HG03039 (cell line): Measurements from ENCODE around the gene ADGRL3.

Source experiments
- ATAC-seq: cut with Tn5 transposase; IDR thresholded peaks from one replicate; pipeline ENCODE4 v1.9.1; 2021; ENCODE audit warnings: mild to moderate bottlenecking, moderate library complexity; ENCODE audit not compliant: unreplicated experiment

The ADGRL3 gene

GRCh38 chr4:62037571-62037970 is 837.4 kb downstream of the ADGRL3 start:
- ATAC-seq, result no peak

DNA sequence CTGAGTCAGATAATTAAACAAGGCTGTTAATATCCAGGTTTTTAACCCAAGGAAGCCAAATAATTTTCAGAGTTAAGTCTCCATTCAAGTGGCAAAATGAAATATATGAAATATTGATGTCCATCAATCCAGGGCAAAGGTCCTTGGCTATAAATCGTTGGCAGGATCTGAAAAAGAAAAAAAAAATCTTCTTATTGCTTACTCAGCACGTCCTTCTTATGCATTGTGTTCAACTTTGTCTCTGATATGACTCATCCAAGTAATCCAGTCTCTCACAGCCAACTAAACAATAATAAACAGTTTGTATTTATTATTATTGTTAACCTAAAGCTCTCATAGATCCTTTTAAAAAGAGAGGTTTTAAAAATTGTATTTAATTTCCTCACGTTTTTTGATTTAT is 851.2 kb downstream of the ADGRL3 start:
- no peak for ATAC-seq

GRCh38 chr4:62053974-62054373 is 853.8 kb downstream of the ADGRL3 start:
- ATAC-seq, result no peak

GRCh38 chr4:62057031-62057430 is 856.9 kb downstream of the ADGRL3 start:
- no peak for ATAC-seq

- ATAC-seq, result no peak
These were observed 858.4 kb downstream of the ADGRL3 start for GRCh38 chr4:62058571-62058970.

- no peak for ATAC-seq
These were observed 870.2 kb downstream of the ADGRL3 start for GRCh38 chr4:62070291-62070852.

- ATAC-seq, result no peak
These were observed 875.0 kb downstream of the ADGRL3 start for GRCh38 chr4:62075089-62075488.

DNA sequence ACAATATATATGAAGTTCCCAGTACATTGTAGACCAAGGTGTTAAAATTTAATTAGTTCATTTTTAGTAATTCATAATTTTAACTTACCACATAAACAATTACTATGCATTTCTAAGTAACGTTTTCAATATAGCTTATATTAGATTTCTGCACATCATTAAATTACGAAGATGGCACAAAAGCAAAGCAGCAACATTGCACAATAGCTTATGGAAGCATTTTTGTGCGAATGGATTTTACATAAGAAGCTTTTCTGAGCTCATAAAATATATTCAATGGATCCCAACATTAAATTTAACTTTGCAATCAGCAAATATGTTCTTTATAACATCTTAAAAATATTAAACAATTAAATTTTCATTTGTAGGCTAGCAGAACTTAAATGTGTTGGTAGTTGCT is 875.4 kb downstream of the ADGRL3 start:
- no peak for ATAC-seq

DNA sequence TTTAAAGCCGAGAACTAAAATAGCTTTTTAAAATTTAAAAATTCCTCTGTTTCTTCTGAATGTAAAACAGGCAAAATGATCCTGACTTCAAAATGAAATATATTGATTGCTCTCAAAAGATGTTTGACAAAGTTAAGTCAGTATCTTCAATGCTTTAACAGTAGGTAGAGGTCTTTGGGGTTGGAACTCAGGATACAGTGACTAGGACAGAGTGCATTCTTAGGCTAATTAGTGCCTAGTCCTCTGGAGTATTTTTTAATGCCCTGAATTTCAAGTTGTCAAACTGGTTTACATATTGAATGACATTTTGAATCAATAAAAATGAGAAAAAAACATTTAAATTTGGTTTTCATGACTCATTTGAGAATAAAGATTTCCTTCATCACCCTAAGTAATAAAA is 877.3 kb downstream of the ADGRL3 start:
- ATAC-seq, result no peak

DNA sequence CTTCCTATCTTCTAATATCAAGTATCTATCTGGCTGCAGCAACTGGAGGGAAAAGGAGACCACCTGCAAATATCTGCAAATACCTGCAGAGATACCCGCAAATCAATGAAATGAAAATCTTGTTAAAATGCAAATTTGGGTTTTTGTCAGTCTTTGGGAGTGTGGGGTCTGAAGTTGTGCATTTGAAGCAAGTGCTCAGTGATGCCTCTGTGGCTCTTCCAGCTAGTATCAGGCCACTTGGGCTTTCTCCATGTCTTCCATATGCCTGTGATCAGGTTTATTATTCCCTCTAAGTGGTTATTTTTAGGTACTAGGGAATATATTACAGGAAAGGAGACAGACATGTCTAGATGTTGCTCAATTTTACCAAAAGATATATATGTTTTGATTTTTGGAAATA is 880.3 kb downstream of the ADGRL3 start:
- no peak for ATAC-seq

DNA sequence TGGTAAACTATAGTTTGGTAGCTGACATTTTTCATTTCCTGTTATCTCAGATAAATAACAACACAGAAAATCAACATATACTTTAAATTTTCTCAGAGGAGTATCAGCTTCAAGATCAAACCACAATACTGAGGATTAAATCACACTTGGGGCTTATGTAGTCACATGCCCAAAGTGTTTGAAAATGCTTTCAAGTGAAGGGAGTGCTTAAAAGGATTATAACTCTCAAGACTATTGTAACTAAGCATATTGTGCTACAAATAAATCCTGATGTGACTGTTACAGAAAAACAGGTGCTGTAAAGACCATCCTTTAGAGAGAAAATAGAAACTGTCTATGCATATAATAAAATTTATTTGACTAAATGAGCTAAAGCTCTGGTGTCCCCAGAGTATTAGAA is 887.6 kb downstream of the ADGRL3 start:
- no peak for ATAC-seq

DNA sequence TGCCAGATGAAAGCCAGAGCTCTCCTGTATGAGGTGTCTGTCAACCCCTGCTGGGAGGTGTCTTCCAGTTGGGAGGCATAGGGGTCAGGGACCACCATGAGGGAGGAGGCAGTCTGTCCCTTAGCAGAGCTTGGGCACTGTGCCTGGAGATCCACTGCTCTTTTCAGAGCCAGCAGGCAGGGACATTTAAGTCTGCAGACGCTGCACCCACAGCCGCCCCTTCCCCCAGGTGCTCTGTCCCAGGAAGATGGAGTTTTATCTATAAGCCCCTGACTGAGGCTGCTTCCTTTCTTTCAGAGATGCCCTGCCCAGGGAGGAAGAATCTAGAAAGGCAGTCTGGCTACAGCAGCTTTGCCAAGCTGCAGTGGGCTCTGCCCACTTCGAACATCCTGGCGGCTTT is 893.6 kb downstream of the ADGRL3 start:
- ATAC-seq, result no peak

DNA sequence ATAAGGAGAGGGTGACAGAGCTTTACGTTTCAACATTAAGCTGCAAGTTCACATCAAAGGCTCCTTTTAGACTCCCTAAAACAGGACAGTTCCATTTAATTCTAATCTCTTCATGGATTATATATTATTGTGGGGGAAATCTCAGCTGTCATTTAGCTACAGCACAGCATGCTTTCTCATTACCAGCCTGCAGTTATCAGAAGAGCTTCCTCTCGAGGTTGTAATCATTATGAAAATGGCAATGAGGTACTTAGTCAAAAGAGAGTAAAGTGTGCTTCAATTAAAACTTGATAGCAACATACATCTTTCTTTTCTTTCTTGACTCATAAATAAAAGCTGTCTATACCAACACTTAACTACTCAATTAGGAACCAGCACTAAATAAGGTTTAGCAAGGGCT is 896.8 kb downstream of the ADGRL3 start:
- ATAC-seq, result no peak

DNA sequence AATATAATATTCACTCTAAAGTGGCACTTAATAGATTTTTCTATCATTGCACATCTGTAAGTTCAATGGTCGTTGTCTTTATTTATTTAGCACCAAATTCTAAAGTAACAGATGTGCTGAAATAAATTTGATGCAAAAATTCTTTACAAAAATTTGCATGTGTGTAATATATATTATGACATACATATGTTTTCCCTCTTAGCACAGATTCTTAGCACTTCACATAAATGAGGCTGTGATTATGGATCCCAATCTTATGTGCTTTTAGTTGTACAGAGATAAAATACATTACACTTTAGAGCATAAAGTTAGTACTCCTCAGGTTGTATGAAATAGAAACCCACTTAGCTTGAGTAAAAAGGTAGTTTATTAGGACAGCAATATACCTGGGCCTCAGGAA is 915.1 kb downstream of the ADGRL3 start:
- ATAC-seq, result no peak

DNA sequence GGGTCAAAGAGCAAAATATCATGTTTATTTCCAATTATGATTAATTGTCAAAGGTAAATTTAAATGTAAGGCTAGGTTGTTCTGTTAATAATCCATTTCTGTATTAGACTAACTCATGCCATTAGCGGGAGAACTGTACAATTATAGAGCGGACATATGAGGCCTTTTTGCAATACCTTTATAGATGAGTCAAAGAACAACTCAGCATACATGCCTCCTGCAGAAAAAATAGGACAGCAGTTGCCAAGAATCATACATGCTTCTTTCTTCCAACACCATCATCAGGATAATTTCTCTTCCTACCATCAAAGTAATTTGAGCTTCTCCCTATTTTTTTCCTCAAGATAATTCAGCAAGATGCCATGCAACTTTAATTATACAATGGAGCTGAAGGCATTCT is 917.8 kb downstream of the ADGRL3 start:
- ATAC-seq, result no peak

GRCh38 chr4:62118558-62118957 is 918.4 kb downstream of the ADGRL3 start:
- ATAC-seq, result no peak

GRCh38 chr4:62119195-62119594 is 919.1 kb downstream of the ADGRL3 start:
- ATAC-seq, result no peak

DNA sequence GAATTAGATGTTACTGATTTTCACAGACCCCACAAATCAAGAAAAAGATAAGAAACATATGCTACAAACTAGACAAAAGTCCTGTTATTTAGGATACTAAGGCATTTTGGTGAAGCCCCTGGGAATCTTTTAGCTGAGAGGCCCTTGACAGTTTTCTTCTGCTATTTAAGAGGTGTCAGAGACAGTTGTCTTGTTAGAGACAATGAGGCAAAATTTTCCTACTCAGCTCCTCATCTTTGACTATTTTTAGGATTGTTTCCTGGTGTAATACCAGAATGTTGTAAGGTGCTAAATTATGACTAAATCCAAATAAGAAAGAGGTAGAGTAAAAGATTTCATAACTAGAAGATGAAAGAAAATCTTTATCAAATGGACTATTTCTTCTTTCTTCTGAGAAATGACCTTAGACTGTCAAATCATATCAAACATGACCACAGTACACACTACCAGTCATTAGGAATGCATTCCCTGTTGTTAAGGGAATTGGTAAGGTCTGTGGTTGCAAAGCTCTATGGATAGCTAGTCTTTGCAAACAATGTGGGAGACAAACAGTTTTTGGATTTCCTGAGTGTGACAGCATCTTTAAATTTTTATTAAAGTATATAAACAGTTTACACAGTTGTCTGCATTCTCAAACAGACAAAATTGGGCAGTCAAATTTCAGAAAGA is 926.1 kb downstream of the ADGRL3 start:
- ATAC-seq, result no peak
